Activated naive CD4-positive, alpha-beta T cell treated with anti-CD3 and anti-CD28 coated beads, Interleukin-2, amount 50 U/mL, for 24 hours (primary cell): ENCODE results near the gene C11orf52.

Source experiments
- H3K27ac Mint-ChIP-seq: one replicate; pipeline ENCODE4 v1.8.0; 2021; ENCODE audit warnings: mild to moderate bottlenecking, mixed read lengths
- H3K27me3 Mint-ChIP-seq: one replicate; pipeline ENCODE4 v1.8.0; 2021; ENCODE audit warnings: mixed read lengths
- H3K36me3 Mint-ChIP-seq: one replicate; pipeline ENCODE4 v1.8.0; 2021; ENCODE audit warnings: mixed read lengths
- H3K4me1 Mint-ChIP-seq: one replicate; pipeline ENCODE4 v1.8.0; 2021; ENCODE audit warnings: mixed read lengths
- H3K4me3 Mint-ChIP-seq: one replicate; pipeline ENCODE4 v1.8.0; 2021; ENCODE audit warnings: mild to moderate bottlenecking, mixed read lengths
- H3K9me3 Mint-ChIP-seq: one replicate; pipeline ENCODE4 v1.8.0; 2021; ENCODE audit warnings: mixed read lengths

C11orf52 gene

DNA sequence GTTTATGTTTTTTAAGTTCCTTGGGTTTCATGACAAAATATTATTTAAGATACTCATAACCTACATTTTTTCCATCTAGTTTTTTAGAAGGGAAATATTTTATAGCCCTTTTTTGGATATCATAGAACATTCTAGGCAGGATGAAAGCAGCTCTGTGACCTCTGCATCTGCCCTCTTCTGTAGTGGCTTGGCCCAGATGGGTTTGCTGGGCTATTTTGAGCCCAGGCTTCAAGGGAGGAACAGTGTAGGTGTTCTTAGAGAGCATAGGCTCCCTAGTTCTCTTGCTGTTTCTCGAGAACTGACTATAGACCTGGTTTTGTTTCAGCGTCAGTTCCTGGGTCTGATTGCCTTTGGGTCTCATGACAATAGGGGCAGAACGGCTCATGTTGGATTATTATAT is 50.6 kb downstream of the C11orf52 start:
- H3K27ac Mint-ChIP-seq: no peak overlapping the region
- no peaks in the 10 kb centered on the region for H3K27me3 Mint-ChIP-seq
- H3K4me3 Mint-ChIP-seq: no peak overlapping the region
- H3K9me3 Mint-ChIP-seq: no peaks in the 10 kb centered on the region
- H3K4me1 Mint-ChIP-seq: no peaks in the 10 kb centered on the region
- peaks cover 14% of the 10 kb centered on the region for H3K36me3 Mint-ChIP-seq

- Mint-ChIP-seq H3K27ac (no peak overlapping the region), H3K27me3 (peaks cover 8% of the 10 kb centered on the region), H3K4me1 (peaks cover 8% of the 10 kb centered on the region), H3K4me3 (no peak overlapping the region), H3K9me3 (no peaks in the 10 kb centered on the region), H3K36me3 (peaks cover 8% of the 10 kb centered on the region)
Measured at GRCh38 chr11:111974446-111974845, 55.7 kb downstream of the C11orf52 start.

GRCh38 chr11:111975076-111975806 is 56.5 kb downstream of the C11orf52 start:
- Mint-ChIP-seq H3K9me3 (no peaks in the 10 kb centered on the region), H3K4me1 (peaks cover 8% of the 10 kb centered on the region), H3K4me3 (no peak overlapping the region), H3K27me3 (peaks cover 9% of the 10 kb centered on the region), H3K27ac (no peak overlapping the region), H3K36me3 (peaks cover 7% of the 10 kb centered on the region)

DNA sequence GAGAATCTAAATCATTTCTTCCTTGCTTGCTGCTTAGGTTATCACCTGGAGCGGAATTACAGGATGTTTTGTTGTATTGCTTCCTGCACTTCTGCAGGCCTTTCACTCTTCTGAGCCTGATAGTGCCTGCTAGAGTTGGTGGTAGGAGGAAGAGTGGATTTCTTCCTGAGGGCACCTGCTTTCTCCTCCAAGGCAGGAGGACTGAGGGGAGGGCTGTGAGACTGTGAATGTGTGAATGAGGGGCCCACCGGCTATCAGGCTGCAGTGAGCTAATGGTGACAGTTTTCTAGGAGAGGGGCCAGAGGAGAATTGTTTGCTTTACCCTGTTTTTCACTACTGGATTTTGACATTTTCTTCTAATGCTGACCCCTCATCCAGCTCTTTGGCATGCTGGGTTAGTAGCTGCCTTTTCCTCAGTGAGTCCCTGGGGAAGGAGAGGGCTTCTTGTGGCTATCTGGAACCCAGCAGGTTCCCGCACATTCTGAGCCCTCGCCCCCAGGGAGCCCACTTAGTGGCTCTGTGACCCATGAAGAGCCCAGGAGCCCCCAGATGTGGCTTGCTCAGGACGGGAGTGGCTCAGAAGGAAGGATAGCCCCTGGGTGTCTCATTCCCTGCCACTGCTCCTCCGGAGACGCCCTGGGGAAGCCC is 57.5 kb downstream of the C11orf52 start:
- Mint-ChIP-seq H3K4me3 (peak overlapping the region; percentile 66), H3K27me3 (peaks cover 9% of the 10 kb centered on the region), H3K27ac (no peak overlapping the region), H3K36me3 (peaks cover 4% of the 10 kb centered on the region), H3K4me1 (peaks cover 8% of the 10 kb centered on the region), H3K9me3 (no peaks in the 10 kb centered on the region)
